Measurements from ENCODE around the gene DYSF. TPM values are rescaled to one million over a fixed set of nuclear protein-coding genes. Genes with fewer than 3 reads are reported as not detected.

Gene DYSF
- total and polyA plus RNA-seq, 9 donors, result 2.3 to 16.5 (median 5.1) TPM

DNA sequence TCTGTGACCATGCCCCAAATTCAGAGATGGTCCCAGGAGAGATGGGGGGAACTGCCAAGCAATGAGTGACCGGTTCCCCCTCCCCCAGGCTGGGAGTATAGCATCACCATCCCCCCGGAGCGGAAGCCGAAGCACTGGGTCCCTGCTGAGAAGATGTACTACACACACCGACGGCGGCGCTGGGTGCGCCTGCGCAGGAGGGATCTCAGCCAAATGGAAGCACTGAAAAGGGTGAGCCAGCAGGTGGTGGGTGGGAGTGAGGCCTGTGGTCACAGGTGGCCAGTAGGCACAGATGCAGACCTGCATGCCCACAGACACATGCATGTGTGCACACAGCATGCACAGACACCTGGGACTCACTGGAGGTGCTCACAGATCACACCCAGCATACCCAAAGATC lies 117.2 kb downstream of the DYSF start:
- H3K4me3 ChIP-seq, result no peak overlapping the region
- intact Hi-C loops (cut with DNase I), result no loop called here
- TF ChIP-seq POLR2A (IDR thresholded peaks at IDR 0.05), result no peak
- TF ChIP-seq EP300 (IDR thresholded peaks at IDR 0.05), result no peak
- TF ChIP-seq, protein P1, sequence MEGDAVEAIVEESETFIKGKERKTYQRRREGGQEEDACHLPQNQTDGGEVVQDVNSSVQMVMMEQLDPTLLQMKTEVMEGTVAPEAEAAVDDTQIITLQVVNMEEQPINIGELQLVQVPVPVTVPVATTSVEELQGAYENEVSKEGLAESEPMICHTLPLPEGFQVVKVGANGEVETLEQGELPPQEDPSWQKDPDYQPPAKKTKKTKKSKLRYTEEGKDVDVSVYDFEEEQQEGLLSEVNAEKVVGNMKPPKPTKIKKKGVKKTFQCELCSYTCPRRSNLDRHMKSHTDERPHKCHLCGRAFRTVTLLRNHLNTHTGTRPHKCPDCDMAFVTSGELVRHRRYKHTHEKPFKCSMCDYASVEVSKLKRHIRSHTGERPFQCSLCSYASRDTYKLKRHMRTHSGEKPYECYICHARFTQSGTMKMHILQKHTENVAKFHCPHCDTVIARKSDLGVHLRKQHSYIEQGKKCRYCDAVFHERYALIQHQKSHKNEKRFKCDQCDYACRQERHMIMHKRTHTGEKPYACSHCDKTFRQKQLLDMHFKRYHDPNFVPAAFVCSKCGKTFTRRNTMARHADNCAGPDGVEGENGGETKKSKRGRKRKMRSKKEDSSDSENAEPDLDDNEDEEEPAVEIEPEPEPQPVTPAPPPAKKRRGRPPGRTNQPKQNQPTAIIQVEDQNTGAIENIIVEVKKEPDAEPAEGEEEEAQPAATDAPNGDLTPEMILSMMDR (IDR thresholded peaks at IDR 0.05), result no peak
- DNase-seq, result no peak
- H3K27ac ChIP-seq, result no peak overlapping the region
- H3K4me1 ChIP-seq (ENCODE audit: insufficient read depth), result no peaks in the 10 kb centered on the region
- WGBS, 3 donors, result 97 to 99% (median 98%) methylated on average over 10 of the region's 10 CpGs
- no peaks in the 10 kb centered on the region for H3K9me3 ChIP-seq
- no peaks in the 10 kb centered on the region for H3K27me3 ChIP-seq
- no peaks in the 10 kb centered on the region for H3K36me3 ChIP-seq

DNA sequence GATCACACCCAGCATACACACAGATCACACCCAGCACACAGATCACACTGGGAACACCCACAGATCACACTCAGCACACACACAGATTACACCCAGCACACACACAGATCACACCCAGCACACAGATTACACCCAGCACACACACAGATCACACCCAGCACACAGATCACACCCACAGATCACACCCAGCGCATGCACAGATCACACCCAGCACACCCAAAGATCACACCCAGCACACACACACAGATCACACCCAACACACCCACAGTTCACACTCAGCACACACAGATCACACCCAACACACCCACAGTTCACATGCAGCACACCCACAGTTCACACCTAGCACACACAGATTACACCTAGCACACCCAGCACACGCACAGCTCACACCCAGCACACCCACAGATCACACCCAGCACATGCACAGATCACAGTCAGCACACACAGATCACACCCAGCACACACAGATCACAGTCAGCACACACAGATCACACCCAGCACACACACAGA lies 117.6 kb downstream of the DYSF start:
- WGBS, 3 donors, result 88 to 96% (median 93%) methylated on average over 2 of the region's 2 CpGs
- H3K36me3 ChIP-seq, result no peaks in the 10 kb centered on the region
- H3K4me3 ChIP-seq, result no peak overlapping the region

DNA sequence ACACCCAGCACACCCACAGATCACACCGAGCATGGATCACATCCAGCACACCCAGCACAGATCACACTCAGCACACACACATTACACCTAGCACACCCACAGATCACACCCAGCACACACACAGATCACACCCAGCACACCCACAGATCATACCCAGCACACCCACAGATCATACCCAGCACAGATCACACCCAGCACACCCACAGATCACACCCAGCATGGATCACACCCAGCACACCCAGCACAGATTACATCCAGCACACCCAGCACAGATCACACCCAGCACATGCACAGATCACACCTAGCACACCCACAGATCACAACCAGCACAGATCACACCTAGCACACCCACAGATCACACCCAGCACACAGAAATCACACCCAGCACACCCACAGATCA lies 118.6 kb downstream of the DYSF start:
- H3K27ac ChIP-seq, result no peak overlapping the region
- H3K9me3 ChIP-seq, result no peaks in the 10 kb centered on the region
- no peaks in the 10 kb centered on the region for H3K4me1 ChIP-seq (ENCODE audit: insufficient read depth)
- intact Hi-C loops (cut with DNase I), result no loop called here
- H3K27me3 ChIP-seq, result no peaks in the 10 kb centered on the region
- no peak for DNase-seq
- WGBS, 3 donors, result 74 to 83% (median 83%) methylated on average over 1 of the region's 1 CpG
- H3K36me3 ChIP-seq, result no peaks in the 10 kb centered on the region
- TF ChIP-seq EP300 (IDR thresholded peaks at IDR 0.05), result no peak
- H3K4me3 ChIP-seq, result no peak overlapping the region

More for the DNA sequence above, 117.6 kb downstream of the DYSF start:
- intact Hi-C loops (cut with DNase I), result no loop called here
- DNase-seq, result no peak
- Histone ChIP-seq H3K27ac (no peak overlapping the region), H3K4me1 (ENCODE audit: insufficient read depth) (no peaks in the 10 kb centered on the region), H3K27me3 (no peaks in the 10 kb centered on the region), H3K9me3 (no peaks in the 10 kb centered on the region)
- no peak for TF ChIP-seq POLR2A (IDR thresholded peaks at IDR 0.05)
- no peak for TF ChIP-seq EP300 (IDR thresholded peaks at IDR 0.05)
- TF ChIP-seq, protein P1 (IDR thresholded peaks at IDR 0.05), result no peak

DNA sequence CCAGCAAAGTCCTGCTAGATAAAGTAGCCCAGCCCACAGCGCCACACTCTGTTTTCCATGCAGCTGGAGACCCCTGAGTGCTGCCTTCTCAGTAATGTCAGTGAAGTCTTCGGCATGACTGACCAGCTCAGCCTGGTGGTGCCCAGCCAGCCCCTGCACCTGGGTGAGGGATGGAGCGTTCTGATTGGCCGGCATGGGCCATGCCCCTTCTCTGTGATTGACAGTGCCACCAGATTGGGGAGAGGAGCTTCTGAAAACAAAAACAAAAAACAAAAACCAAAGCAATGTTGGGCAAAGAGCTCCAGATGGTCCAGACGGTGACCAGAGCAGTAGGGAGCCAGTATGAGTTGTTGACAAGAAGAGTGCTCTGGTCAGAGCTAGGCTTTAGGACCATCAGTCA lies 122.6 kb downstream of the DYSF start:
- Histone ChIP-seq H3K27ac (no peak overlapping the region), H3K36me3 (no peaks in the 10 kb centered on the region), H3K27me3 (no peaks in the 10 kb centered on the region), H3K9me3 (no peaks in the 10 kb centered on the region), H3K4me3 (no peak overlapping the region), H3K4me1 (ENCODE audit: insufficient read depth) (no peaks in the 10 kb centered on the region)
- intact Hi-C loops (cut with DNase I), result no loop called here
- WGBS, 3 donors, result 93 to 95% (median 95%) methylated on average over 5 of the region's 5 CpGs
- no peak for DNase-seq
- TF ChIP-seq EP300 (IDR thresholded peaks at IDR 0.05), result no peak
- no peak for TF ChIP-seq POLR2A (IDR thresholded peaks at IDR 0.05)
- TF ChIP-seq, protein P1 (IDR thresholded peaks at IDR 0.05), result no peak

DNA sequence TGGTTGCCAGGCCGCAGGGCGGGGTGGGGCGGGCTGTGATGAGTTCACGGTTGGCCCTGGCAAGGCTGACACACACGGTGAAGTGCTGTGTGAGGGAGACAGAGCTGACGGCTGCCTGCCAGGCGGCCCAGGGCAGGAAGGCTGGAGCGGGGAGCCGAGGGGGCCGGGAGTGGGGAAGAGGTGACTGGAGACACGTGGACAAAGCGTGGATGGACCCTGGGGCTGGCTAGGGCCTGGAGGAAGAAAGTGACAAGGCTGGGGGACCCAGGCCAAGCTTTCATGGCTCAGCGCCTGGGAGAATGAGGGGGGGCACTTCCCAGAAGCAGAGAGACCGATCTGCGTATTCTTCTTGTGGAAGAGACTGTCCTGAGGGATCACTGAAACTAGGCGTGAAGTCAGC lies 123.2 kb downstream of the DYSF start:
- no peaks in the 10 kb centered on the region for H3K27me3 ChIP-seq
- no peaks in the 10 kb centered on the region for H3K9me3 ChIP-seq
- H3K27ac ChIP-seq, result no peak overlapping the region
- no peak for DNase-seq
- TF ChIP-seq EP300 (IDR thresholded peaks at IDR 0.05) (no peak), POLR2A (IDR thresholded peaks at IDR 0.05) (no peak)
- TF ChIP-seq, protein P1 (IDR thresholded peaks at IDR 0.05), result no peak
- WGBS, 3 donors, result 82 to 88% (median 88%) methylated on average over 16 of the region's 16 CpGs
- H3K4me3 ChIP-seq, result no peak overlapping the region
- no peaks in the 10 kb centered on the region for H3K4me1 ChIP-seq (ENCODE audit: insufficient read depth)
- intact Hi-C loops (cut with DNase I), result no loop called here
- no peaks in the 10 kb centered on the region for H3K36me3 ChIP-seq
